ENCODE data around the gene ENDOV.

The ENDOV gene

GRCh38 chr17:80455336-80455710 is 40.4 kb downstream of the ENDOV start:
- Histone ChIP-seq H3K36me3 (ENCODE audit: insufficient read depth, low read length) (no peaks in the 10 kb centered on the region), H3K27me3 (ENCODE audit: insufficient read depth, low read length) (peaks cover 8% of the 10 kb centered on the region), H2AFZ (ENCODE audit: low read depth, low read length) (peak overlapping the region; percentile 94), H3K4me1 (ENCODE audit: insufficient read depth, low read length) (peaks cover 18% of the 10 kb centered on the region), H3K9me3 (ENCODE audit: low read length) (no peaks in the 10 kb centered on the region), H3K4me3 (ENCODE audit: low read length) (peak overlapping the region; percentile 83)

DNA sequence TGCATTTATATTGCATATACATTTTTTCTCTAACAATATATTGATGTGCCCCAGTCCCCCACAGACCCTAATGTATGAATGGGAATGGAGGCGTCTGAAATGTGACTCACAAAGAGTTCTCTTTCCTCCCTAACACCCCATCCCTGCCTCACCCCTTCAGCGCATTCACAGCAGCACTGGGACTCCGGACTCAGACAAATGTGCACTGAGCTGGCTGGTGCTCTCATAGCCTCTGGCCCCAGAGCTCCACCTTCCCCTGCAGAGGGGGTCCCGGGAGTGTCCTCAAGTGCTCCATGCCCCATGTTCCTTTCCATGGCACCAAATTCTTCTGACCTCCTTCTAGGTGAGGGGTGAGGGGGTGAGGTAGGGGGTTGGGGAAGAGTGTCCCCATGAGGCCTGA is 40.8 kb downstream of the ENDOV start:
- peaks cover 20% of the 10 kb centered on the region for H3K4me1 ChIP-seq (ENCODE audit: insufficient read depth, low read length)
- H3K36me3 ChIP-seq (ENCODE audit: insufficient read depth, low read length): no peaks in the 10 kb centered on the region
- H3K4me3 ChIP-seq (ENCODE audit: low read length): peak overlapping the region; percentile 83
- no peak overlapping the region for H2AFZ ChIP-seq (ENCODE audit: low read depth, low read length)
- no peaks in the 10 kb centered on the region for H3K9me3 ChIP-seq (ENCODE audit: low read length)
- H3K27me3 ChIP-seq (ENCODE audit: insufficient read depth, low read length): peaks cover 12% of the 10 kb centered on the region

- no peak overlapping the region for H3K4me3 ChIP-seq (ENCODE audit: low read length)
- H2AFZ ChIP-seq (ENCODE audit: low read depth, low read length): no peak overlapping the region
- no peaks in the 10 kb centered on the region for H3K9me3 ChIP-seq (ENCODE audit: low read length)
- no peaks in the 10 kb centered on the region for H3K36me3 ChIP-seq (ENCODE audit: insufficient read depth, low read length)
- H3K4me1 ChIP-seq (ENCODE audit: insufficient read depth, low read length): peaks cover 20% of the 10 kb centered on the region
- peaks cover 14% of the 10 kb centered on the region for H3K27me3 ChIP-seq (ENCODE audit: insufficient read depth, low read length)
Observed at GRCh38 chr17:80456465-80457235, 41.7 kb downstream of the ENDOV start.

DNA sequence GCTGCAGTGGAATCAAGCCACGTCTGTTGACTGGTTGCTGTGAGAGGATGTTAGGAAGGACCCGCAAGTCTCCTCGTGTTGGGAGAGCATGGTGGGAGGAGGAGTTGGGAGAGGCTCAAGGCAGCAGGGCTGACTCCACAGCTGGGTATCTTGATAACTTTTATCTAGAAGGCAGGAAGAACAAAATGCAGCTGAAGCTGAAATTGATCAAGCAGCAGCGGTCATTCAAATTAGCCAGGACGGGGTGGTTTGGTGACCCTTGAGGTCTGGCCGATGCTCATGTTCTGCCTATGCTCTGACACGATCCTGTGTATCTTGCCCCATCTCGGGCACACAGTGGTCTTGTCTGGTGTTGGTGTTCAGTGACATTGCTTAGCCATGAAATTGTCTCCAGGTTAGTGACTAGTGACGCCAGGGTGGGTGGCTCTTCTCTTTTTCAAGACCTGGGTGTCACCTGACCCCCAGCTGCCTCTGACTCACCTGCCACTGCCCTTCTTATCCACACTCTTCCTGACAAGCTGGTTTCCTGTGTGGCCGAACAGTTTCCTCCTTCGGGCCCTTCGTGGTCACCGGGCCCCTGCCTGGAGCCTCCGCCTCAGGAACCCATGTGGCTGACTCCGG is 42.4 kb downstream of the ENDOV start:
- peaks cover 20% of the 10 kb centered on the region for H3K4me1 ChIP-seq (ENCODE audit: insufficient read depth, low read length)
- no peaks in the 10 kb centered on the region for H3K9me3 ChIP-seq (ENCODE audit: low read length)
- no peaks in the 10 kb centered on the region for H3K36me3 ChIP-seq (ENCODE audit: insufficient read depth, low read length)
- no peak overlapping the region for H2AFZ ChIP-seq (ENCODE audit: low read depth, low read length)
- H3K4me3 ChIP-seq (ENCODE audit: low read length): no peak overlapping the region
- H3K27me3 ChIP-seq (ENCODE audit: insufficient read depth, low read length): peaks cover 17% of the 10 kb centered on the region

GRCh38 chr17:80458016-80458415 is 43.0 kb downstream of the ENDOV start:
- Histone ChIP-seq H3K9me3 (ENCODE audit: low read length) (no peaks in the 10 kb centered on the region), H3K4me1 (ENCODE audit: insufficient read depth, low read length) (peaks cover 20% of the 10 kb centered on the region), H3K27me3 (ENCODE audit: insufficient read depth, low read length) (peaks cover 17% of the 10 kb centered on the region), H3K4me3 (ENCODE audit: low read length) (no peak overlapping the region), H3K36me3 (ENCODE audit: insufficient read depth, low read length) (no peaks in the 10 kb centered on the region), H2AFZ (ENCODE audit: low read depth, low read length) (no peak overlapping the region)

DNA sequence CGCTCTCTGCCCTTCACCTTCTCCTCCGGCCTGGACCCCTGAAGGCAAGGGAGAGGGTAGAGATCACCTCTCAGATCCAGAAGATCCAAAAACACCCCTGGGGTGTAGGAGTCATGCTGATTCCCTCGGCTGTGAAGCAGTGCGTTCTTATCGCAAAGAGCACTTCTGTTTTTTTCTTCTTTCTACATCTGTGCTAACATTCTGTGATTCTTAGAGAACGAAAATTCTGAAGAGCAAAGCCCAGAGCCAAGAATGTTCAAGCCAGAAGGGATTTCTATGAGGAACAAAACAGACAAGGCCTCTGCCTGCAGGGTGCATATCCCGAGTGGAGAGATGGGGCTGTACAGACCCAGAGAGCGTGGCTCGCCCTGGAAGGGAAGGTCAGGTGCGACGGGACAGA is 44.3 kb downstream of the ENDOV start:
- no peak overlapping the region for H3K4me3 ChIP-seq (ENCODE audit: low read length)
- H3K4me1 ChIP-seq (ENCODE audit: insufficient read depth, low read length): peaks cover 15% of the 10 kb centered on the region
- peaks cover 23% of the 10 kb centered on the region for H3K27me3 ChIP-seq (ENCODE audit: insufficient read depth, low read length)
- H3K36me3 ChIP-seq (ENCODE audit: insufficient read depth, low read length): no peaks in the 10 kb centered on the region
- no peak overlapping the region for H2AFZ ChIP-seq (ENCODE audit: low read depth, low read length)
- H3K9me3 ChIP-seq (ENCODE audit: low read length): no peaks in the 10 kb centered on the region

- H3K36me3 ChIP-seq (ENCODE audit: insufficient read depth, low read length): no peaks in the 10 kb centered on the region
- H3K9me3 ChIP-seq (ENCODE audit: low read length): no peaks in the 10 kb centered on the region
- peaks cover 11% of the 10 kb centered on the region for H3K4me1 ChIP-seq (ENCODE audit: insufficient read depth, low read length)
- peaks cover 34% of the 10 kb centered on the region for H3K27me3 ChIP-seq (ENCODE audit: insufficient read depth, low read length)
- H2AFZ ChIP-seq (ENCODE audit: low read depth, low read length): no peak overlapping the region
- no peak overlapping the region for H3K4me3 ChIP-seq (ENCODE audit: low read length)
Observed at GRCh38 chr17:80460429-80460834, 45.5 kb downstream of the ENDOV start.

GRCh38 chr17:80461528-80462160 is 46.7 kb downstream of the ENDOV start:
- peaks cover 2% of the 10 kb centered on the region for H3K4me1 ChIP-seq (ENCODE audit: insufficient read depth, low read length)
- H3K9me3 ChIP-seq (ENCODE audit: low read length): no peaks in the 10 kb centered on the region
- no peak overlapping the region for H3K4me3 ChIP-seq (ENCODE audit: low read length)
- no peaks in the 10 kb centered on the region for H3K36me3 ChIP-seq (ENCODE audit: insufficient read depth, low read length)
- H3K27me3 ChIP-seq (ENCODE audit: insufficient read depth, low read length): peaks cover 42% of the 10 kb centered on the region
- no peak overlapping the region for H2AFZ ChIP-seq (ENCODE audit: low read depth, low read length)

DNA sequence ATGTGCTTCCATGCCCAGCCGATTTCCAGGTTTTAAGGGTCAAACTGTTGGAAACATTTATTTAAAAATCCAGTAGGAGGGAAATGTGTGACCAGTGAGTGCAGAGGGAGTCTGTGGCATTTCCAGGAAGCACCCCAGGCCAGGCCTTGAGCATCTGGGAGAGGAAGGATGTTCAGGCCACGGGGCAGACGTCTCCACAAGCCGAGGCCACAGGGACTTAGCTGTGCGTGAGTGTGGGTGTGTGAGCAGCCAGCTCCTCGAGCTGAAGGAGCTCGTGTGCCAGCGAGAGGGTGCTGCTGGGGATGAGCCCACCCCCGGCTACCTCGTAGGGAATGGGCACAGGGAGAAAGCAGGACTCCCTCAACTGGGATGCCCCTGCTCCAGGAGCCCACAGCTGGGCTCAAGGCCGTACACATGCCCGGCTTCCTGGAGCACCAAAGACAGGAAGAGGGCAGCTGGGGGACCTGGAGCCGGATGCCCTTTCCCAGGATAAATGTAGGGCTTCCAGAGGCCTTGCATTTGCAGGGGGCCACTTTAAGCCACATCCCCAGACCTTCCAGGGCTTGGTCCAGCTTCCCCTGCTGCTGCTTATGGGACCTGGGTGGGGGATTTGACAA is 48.9 kb downstream of the ENDOV start:
- Histone ChIP-seq H3K27me3 (ENCODE audit: insufficient read depth, low read length) (peaks cover 48% of the 10 kb centered on the region), H2AFZ (ENCODE audit: low read depth, low read length) (no peak overlapping the region), H3K4me3 (ENCODE audit: low read length) (no peak overlapping the region), H3K36me3 (ENCODE audit: insufficient read depth, low read length) (no peaks in the 10 kb centered on the region), H3K9me3 (ENCODE audit: low read length) (no peaks in the 10 kb centered on the region), H3K4me1 (ENCODE audit: insufficient read depth, low read length) (peaks cover 2% of the 10 kb centered on the region)

DNA sequence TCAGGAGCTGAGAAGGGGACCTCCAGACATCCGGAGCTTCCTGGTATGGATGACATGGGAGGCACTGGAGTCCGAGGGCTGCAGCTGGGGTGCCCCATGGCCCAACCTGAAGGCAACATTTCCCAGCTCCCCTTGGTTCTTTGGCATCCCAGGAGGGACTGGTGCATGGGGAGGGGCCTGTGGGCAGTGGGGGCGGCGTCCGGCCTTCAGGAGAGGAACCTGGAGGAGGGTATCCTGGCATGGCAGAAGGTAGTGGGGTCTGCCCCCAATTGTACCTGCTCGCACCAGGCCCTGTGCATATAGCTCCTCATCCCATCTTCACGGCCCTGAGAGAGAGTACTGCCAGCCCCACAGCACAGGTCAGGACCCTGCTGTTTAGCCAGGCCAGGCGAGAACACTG is 49.5 kb downstream of the ENDOV start:
- Histone ChIP-seq H3K4me3 (ENCODE audit: low read length) (no peak overlapping the region), H3K4me1 (ENCODE audit: insufficient read depth, low read length) (peaks cover 2% of the 10 kb centered on the region), H3K9me3 (ENCODE audit: low read length) (no peaks in the 10 kb centered on the region), H3K36me3 (ENCODE audit: insufficient read depth, low read length) (no peaks in the 10 kb centered on the region), H3K27me3 (ENCODE audit: insufficient read depth, low read length) (peaks cover 48% of the 10 kb centered on the region), H2AFZ (ENCODE audit: low read depth, low read length) (no peak overlapping the region)

DNA sequence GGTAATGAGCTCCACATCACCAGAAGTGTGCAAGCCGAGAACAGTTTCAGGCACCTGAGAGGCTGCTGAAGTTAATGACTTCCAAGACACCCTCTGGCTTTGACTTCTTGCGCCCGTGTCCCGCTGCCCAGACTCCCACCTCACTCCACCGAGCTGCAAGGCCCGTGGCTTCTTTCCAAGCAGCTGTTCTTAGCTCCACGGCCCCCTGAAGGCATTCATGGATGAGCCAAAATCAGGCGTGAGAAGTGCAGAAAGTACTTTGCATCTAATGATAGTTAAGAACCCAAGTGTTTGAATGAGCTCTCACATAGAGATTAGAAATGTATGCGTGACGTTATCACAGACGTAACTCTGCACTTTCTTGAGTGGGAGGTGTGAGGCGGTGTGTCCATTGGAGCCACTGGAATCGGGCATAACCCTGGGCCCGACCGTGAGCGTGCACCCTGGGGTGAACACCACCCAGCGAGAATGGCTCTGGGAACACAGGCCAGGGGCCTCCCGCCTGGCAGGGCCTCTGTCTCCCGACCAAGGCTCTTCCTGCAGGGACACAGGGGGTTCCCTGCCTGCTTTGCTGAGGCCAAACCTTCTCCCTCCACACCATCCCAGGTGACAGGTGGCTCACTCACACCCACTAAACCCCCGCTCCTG is 50.5 kb downstream of the ENDOV start:
- peaks cover 48% of the 10 kb centered on the region for H3K27me3 ChIP-seq (ENCODE audit: insufficient read depth, low read length)
- no peaks in the 10 kb centered on the region for H3K9me3 ChIP-seq (ENCODE audit: low read length)
- H3K36me3 ChIP-seq (ENCODE audit: insufficient read depth, low read length): no peaks in the 10 kb centered on the region
- peaks cover 2% of the 10 kb centered on the region for H3K4me1 ChIP-seq (ENCODE audit: insufficient read depth, low read length)
- H3K4me3 ChIP-seq (ENCODE audit: low read length): no peak overlapping the region
- H2AFZ ChIP-seq (ENCODE audit: low read depth, low read length): no peak overlapping the region

DNA sequence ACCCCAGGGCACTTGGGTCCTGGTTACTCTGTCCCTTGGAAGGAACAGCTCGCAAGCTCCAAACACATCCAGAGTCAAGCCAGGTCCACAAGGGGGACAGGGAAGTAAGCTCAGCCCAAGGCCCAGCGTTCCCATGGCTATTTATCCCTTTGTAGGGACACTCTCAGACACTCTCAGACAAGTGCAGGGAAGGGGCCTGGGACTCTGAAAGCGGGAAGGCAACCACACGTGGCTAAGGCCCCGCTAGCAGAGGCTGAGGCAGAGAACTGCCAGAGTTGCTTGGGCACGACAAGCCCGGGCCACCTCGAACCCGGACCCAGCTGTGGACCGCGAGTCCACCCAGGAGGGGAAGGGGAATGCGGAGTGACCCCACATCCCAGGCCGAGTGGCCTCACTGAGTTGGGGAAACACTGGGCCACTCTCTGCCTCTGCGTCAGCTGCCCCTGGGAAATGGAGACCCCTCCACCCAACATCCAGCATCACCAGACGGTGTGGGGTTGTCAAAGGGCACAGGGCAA is 51.3 kb downstream of the ENDOV start:
- Histone ChIP-seq H3K27me3 (ENCODE audit: insufficient read depth, low read length) (peaks cover 45% of the 10 kb centered on the region), H2AFZ (ENCODE audit: low read depth, low read length) (no peak overlapping the region), H3K4me1 (ENCODE audit: insufficient read depth, low read length) (no peaks in the 10 kb centered on the region), H3K4me3 (ENCODE audit: low read length) (no peak overlapping the region), H3K36me3 (ENCODE audit: insufficient read depth, low read length) (no peaks in the 10 kb centered on the region), H3K9me3 (ENCODE audit: low read length) (no peaks in the 10 kb centered on the region)
